Motor neuron (in vitro differentiated cells): ENCODE measurements around the gene TP63. TPM values are rescaled to one million over a fixed set of nuclear protein-coding genes. Genes with fewer than 3 reads are reported as not detected.
A peak's percentile ranks its signal among the peaks of the same experiment; 100 is the strongest.

Source experiments
- ATAC-seq, 8 experiments: fragments of 200-7000 bp; cut with Tn5 transposase; replicated peaks in 6 of 8; 2 replicates each; pipeline ENCODE4 v1.8.0; 2021; ENCODE audit warnings: mild to moderate bottlenecking in 8 of 8, moderate library complexity in 8 of 8
- H3K27ac ChIP-seq, 2 donors: fragments of 250-450 bp; sonication (Bioruptor Pico); 2 replicates each; pipeline ENCODE4 v1.9.0; 2021; ENCODE audit warnings: antibody characterized with exemption in 2 of 2, mild to moderate bottlenecking in 2 of 2, moderate library complexity in 1 of 2
- H3K4me1 ChIP-seq, 2 donors: fragments of 250-450 bp; sonication (Bioruptor Pico); replicated peaks in 1 of 2; 2 replicates each; pipeline ENCODE4 v1.6.1; 2021; ENCODE audit warnings: antibody characterized with exemption in 2 of 2, mild to moderate bottlenecking in 2 of 2, moderate library complexity in 1 of 2
- H3K4me3 ChIP-seq, 5 donors: fragments of 250-450 bp; sonication (Bioruptor Pico); 2 replicates each; pipeline ENCODE4 v1.9.0; 2021; ENCODE audit warnings: antibody characterized with exemption in 5 of 5, mild to moderate bottlenecking in 5 of 5, moderate library complexity in 4 of 5
- whole genome bisulfite sequencing, 10 experiments: fragments of 450-650 bp; shearing (Covaris generic); methylation state at CpG; one replicate each; pipeline ENCODE4 v1.0.0; 2022; 5-methylcytosine and 5-hydroxymethylcytosine counted together
- in situ Hi-C, 9 experiments: fragments of 400-800 bp; cut with MboI; loops; one replicate each; pipeline ENCODE4 v1.15.0; 2021; ENCODE audit warnings: low sequenced_read_pairs in 9 of 9, low pct_unique_long_range_greater_than_20kb in 2 of 9; ENCODE audit not compliant: unreplicated experiment in 9 of 9
- total RNA-seq, 8 experiments: library from RNA; unstranded; fragments of 300-600 nt; gene quantifications; 2 replicates each; pipeline versions ENCODE4 v1.2.3 to v1.2.4, GENCODE V29; 2022

Gene TP63
- total RNA-seq, 8 experiments from 2014 or later = 0.05 to 1.5 (median 0.38) TPM

DNA sequence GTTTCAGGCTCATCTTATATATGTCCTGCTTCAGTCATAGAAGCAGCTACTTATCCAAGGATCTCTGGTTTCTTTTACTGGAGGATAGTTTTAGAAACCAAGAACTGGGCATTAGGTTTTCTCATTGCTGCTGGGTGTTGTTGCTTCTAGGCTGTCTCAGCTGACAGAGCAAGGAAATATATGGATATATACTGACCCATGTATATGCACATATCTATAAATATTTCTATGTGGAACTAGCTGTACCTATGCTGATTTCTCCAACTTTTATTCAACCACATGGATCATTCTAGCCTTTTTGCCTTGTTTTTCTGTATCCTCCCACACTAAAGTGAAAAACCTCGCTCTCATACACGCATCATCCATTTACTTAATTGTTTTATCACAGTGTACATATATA, 64.2 kb downstream of the TP63 start:
- H3K4me3 ChIP-seq = no peak overlapping the region

DNA sequence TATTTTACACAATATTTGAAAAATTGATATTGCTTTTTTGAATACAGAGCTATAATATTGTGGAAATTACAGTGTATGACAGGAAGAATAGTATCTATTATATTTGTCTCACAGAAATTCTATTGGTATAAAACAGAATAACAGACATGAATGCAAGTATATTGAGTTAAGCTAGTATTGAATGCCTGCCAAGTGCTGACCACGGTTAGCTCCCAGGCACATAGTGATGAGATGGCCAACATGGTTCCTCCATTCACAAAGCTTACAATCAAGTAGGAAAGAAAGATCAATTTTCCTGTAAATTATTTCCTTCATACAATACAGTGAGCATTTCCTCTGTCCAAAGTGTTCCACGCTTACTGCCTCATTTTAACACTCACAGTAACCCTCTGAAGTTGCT, 67.6 kb downstream of the TP63 start:
- no peak overlapping the region for H3K4me3 ChIP-seq
- no peak for ATAC-seq
- WGBS, 10 experiments = 45 to 100% (median 74%) methylated on average over 1 to 2 of the region's 2 CpGs; no CpG with 5 or more reads in 2 of the 10 experiments
- no peak overlapping the region for H3K27ac ChIP-seq
- no peaks in the 10 kb centered on the region for H3K4me1 ChIP-seq
- in situ Hi-C loops = no loop called here

More for the DNA sequence above, 64.2 kb downstream of the TP63 start:
- Histone ChIP-seq H3K27ac (no peak overlapping the region), H3K4me1 (no peaks in the 10 kb centered on the region)
- in situ Hi-C loops = no loop called here
- WGBS, 10 experiments = 13 to 100% (median 95%) methylated on average over 1 to 2 of the region's 2 CpGs; no CpG with 5 or more reads in 2 of the 10 experiments
- peak in 3 of 8 experiments; percentile 48 to 96 (median 65) for ATAC-seq

DNA sequence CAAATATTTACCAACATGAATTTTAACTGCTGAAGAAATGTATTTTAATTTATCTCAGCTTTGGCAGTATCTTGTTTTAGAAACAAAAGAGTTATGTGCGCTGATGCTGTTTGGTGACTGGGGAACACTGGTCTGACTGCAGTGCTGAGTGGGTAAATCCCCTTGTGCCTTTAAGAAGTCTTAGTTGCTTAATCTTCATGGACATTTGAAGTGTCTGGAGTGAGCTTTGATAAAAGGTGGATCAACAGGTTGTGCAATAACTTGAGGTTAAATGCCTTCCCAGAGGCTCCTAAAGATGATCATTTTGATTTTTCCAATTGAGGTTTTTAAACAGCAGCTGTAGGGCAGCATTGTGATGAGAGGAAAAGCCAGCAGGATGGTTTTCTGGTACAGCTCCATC, 68.7 kb downstream of the TP63 start:
- Histone ChIP-seq H3K4me1 (no peaks in the 10 kb centered on the region), H3K4me3 (no peak overlapping the region), H3K27ac (no peak overlapping the region)
- no peak for ATAC-seq
- in situ Hi-C loops = no loop called here
- 89 to 100% (median 100%) methylated on average over 1 of the region's 1 CpG; no CpG with 5 or more reads in 1 of the 10 experiments for WGBS, 10 experiments

DNA sequence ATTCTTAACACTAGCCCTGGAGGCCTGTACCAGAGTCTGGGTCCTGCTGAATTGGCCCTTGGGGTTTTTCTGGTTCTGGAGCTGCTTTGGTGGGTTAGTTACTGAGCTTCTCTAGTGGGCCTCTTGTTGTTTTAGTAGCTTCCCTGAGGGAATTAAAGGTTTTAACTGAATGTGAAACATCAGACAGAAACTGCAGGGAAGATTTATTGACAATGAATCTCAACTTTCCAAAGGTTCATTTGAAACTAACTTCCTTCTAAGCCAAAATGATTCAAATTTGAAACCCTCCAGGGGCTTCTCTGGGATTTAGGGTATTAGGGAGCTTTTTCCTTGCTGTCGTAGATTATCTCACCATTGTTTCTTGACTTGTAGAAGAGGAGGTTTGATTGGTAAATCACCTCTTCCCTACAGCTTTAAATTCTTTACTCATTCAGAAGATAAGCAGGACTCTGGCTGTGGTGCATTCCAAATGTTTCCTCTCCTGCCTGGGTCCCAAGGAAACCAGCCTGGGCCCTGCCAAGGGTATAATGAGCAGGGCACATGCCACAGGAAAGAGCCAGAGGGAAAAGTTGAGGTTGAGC, 71.0 kb downstream of the TP63 start:
- no peaks in the 10 kb centered on the region for H3K4me1 ChIP-seq
- ATAC-seq = peak in 2 of 8 experiments; percentile 32 to 91
- WGBS, 10 experiments = 83 to 100% (median 100%) methylated on average over 1 of the region's 1 CpG; no CpG with 5 or more reads in 3 of the 10 experiments
- H3K4me3 ChIP-seq = no peak overlapping the region
- in situ Hi-C loops = no loop called here
- H3K27ac ChIP-seq = no peak overlapping the region

DNA sequence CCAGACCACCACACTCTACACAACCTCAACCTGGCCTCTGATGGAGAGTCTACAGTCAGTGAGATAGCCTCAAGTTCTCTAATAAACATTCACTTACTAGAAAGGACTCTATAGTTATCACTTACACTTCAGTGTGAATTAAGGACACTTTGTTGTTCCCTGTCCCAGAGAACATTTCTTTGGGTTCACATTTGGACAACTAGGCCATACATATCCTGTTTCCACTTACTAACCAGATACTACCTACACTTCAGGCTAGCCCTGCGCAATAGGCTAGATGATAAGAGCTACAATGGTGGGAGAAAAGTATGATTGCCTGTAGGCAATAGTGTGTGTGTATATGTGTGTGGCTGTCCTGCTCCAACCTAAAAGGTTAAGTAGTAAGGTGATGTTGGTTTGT, 72.7 kb downstream of the TP63 start:
- in situ Hi-C loops = no loop called here

DNA sequence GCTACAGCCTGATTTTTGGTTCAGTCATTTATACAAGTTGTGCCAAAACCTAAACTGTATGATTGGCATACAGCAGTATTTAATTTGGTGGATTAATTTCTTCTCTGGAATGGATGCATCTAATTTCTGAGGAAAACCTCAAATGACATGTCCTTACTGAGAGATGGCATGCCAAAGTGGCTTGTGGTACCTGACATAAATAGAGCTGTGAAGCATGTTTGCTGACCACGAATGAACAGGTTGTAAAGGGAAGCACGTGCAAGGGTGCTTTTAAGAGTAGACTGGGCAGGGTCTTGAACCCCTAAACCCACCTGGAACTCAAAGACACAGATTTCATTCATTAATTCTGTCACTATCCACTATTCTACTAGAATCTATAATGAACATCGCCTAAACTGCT, 77.2 kb downstream of the TP63 start:
- no peak overlapping the region for H3K4me3 ChIP-seq
- in situ Hi-C loops = no loop called here

More for the DNA sequence above, 72.7 kb downstream of the TP63 start:
- WGBS, 10 experiments = 100% methylated on average over 1 of the region's 1 CpG; no CpG with 5 or more reads in 7 of the 10 experiments
- Histone ChIP-seq H3K4me3 (no peak overlapping the region), H3K4me1 (no peaks in the 10 kb centered on the region), H3K27ac (no peak overlapping the region)
- ATAC-seq = no peak

DNA sequence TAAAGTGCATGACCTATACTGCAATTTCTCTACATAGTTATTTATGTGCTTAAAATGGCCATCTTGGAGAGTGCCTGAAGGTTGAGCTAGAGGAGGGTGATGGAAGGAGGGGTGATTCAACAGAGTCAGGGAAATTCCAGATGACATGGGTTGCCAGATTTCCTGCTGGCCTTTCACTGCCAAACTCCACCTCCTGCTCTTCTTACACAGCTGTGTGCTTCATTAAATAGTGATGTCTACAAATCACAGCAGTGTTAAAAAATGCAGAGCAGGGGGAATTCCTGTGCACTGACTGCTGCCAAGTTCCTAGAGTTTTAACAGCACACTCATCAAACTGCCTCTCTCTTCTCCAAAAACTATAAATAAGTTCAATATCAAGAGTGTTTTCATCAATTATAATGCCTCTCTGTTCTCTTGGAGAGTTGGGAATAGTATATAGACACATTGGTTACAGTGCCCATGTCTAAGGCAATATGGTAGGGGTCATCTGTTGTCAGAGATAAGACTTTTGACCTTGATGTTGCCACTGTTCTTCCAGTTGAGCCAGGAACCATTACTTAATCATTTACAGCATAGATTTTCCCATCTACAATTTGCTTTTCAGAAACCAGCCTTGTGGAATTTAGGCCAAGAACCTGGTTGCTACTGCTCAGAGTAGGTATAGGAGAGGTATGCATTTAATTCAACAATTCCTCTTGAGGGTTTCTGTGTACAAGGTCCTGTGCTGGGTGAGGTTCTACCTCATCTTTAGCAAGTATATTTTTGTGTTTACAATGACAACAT, 79.6 kb downstream of the TP63 start:
- peak; percentile 62 to 97 (median 78) for ATAC-seq
- Histone ChIP-seq H3K27ac (no peak overlapping the region), H3K4me1 (peaks cover 0 to 4% of the 10 kb centered on the region in 2 donors), H3K4me3 (no peak overlapping the region)
- in situ Hi-C loops = no loop called here

More for the DNA sequence above, 77.2 kb downstream of the TP63 start:
- WGBS, 10 experiments = 69 to 100% (median 91%) methylated on average over 1 to 3 of the region's 3 CpGs; no CpG with 5 or more reads in 1 of the 10 experiments
- H3K4me1 ChIP-seq = peaks cover 0 to 4% of the 10 kb centered on the region in 2 donors
- ATAC-seq = no peak
- no peak overlapping the region for H3K27ac ChIP-seq

DNA sequence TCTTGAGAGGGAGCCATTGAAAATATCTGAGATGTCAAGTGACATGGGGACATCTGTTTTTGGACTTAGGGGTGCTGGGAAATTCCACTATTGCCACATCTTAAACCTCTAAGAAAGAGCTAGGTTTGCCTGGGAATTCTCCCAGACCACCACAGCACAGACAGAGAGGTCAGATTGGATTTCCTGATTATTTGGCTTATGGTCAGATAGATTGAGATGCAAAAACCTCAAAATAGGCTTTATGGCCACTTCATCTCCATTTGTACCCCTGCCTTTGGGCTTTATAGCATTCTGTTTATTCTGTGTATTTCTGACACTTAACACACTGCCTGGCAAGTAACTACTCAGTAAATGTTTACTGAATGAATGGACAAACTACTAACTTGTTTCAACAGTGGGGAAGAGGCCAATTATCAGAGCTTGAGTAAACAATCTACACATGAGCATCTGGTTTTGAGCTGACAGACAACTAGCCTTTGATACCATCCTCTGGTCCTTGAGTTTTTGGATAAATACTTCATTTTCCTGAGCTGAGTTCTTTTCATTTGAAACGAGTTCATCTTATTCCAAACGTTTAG, 81.8 kb downstream of the TP63 start:
- peak in 1 of 8 experiments; percentile 56 for ATAC-seq
- peaks cover 0 to 4% of the 10 kb centered on the region in 2 donors for H3K4me1 ChIP-seq
- H3K4me3 ChIP-seq = no peak overlapping the region
- in situ Hi-C loops = no loop called here
- H3K27ac ChIP-seq = no peak overlapping the region
- WGBS, 10 experiments = 65 to 93% (median 78%) methylated on average over 1 to 2 of the region's 2 CpGs; no CpG with 5 or more reads in 2 of the 10 experiments

DNA sequence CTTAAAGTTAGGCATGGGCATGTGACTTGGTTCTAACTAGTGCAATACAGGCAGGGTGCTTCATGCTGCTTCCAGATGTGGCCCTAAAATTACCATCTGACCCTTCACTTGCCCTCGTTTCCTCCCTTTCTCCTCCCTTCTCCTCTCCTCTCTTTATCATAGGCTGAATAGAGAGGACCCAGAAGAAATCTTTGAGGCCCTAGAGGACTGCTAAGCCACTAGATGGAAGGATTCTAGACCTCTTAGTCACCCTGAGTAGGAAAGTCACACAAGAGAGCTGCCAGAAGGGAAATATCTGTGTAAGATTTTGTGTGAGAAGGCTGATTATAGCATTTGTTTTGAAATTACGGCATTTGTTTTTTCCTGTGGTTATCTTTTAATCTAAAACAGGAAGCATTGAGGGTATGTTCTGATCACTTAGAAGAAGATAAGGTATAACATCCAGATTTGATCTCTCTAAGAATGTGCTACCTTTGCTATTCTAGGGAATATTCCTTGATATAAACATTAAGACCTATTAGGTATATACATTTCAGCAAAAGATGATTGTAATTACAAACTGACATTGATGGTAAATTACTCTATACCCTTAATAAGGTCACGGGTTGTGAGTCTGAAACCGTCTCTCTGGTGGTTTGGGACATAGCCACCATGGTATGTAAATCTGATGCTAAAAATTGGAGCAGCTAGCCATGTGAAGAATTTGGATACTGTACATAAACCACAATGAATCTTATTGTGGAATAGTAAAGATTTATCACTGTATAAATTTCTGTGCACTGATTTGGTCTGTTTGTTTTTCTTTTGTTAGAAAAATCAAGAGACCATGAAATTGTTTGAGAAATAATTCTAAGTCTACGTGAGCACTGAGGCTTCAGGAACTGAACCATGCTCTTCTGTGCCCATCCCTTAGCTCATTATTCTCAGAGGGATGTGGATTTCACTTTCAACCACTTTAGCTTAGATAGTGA, 84.1 kb downstream of the TP63 start:
- Histone ChIP-seq H3K4me1 (peaks cover under 1 to 4% of the 10 kb centered on the region in 2 donors), H3K4me3 (no peak overlapping the region), H3K27ac (no peak overlapping the region)
- 0 to 100% (median 48%) methylated on average over 2 to 5 of the region's 5 CpGs for WGBS, 10 experiments
- peak in 3 of 8 experiments; percentile 12 to 72 (median 40) for ATAC-seq
- in situ Hi-C loops = no loop called here

DNA sequence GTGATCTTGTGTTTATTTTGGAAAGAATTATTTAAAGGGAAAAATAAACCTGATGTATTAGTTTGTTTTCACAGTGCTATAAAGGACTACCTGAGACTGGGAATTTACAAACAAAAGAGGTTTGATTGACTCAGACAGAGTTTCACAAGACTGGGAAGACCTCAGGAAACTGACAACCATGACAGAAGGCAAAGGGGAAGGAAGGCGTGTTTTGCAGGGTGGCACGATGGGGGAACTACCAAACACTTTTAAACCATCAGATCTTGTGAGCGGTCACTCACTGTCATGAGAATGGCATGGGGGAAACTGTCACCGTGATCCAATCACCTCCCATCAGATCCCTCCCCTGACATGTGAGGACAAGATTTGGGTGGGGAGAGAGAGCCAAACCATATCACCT, 87.0 kb downstream of the TP63 start:
- WGBS, 10 experiments = 75 to 100% (median 86%) methylated on average over 2 to 4 of the region's 4 CpGs; no CpG with 5 or more reads in 2 of the 10 experiments
- H3K4me1 ChIP-seq = peaks cover 0 to 8% of the 10 kb centered on the region in 2 donors
- H3K4me3 ChIP-seq = no peak overlapping the region
- in situ Hi-C loops = no loop called here
- no peak overlapping the region for H3K27ac ChIP-seq
- ATAC-seq = no peak

DNA sequence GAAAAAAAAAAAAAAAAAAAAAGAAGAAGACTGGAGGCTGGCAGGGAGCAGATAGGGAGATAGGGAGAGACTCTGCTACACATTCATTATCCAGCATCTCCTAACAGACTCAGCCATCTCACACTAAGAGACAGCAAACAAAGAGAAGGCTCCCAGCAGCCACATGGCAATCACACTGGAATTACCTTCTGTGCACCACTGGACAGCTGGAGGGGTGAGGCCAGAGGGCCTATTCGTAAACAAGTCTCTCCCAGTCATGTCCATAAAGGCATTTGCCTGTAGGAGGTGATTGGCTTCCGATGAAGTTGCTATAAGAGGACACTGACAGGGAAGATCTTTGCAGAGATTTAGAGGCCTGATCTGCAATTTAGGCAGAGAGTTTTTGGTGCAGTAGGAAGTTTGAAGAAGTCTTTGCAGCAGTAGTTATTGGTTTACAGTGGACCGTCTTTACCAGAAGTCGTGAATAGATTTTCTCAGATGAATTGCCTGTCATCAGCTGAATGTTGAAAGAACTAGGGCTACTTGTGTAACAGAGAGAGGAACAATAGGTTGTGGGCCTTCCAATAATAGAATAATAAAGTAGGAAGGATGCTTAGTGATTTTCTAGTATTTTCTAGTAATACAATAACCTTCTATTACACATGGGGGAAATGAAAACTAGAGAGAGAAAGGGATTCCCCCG, 89.7 kb downstream of the TP63 start:
- peak in 7 of 8 experiments; percentile 36 to 94 (median 80) for ATAC-seq
- Histone ChIP-seq H3K4me1 (peaks cover 0 to 8% of the 10 kb centered on the region in 2 donors), H3K4me3 (no peak overlapping the region), H3K27ac (no peak overlapping the region)
- 40 to 100% (median 80%) methylated on average over 1 to 5 of the region's 5 CpGs for WGBS, 10 experiments
- in situ Hi-C loops = no loop called here
